C4-2B (cell line): ENCODE measurements around the gene DPP7.

ENCODE experiments used
- CTCF ChIP-seq: fragments of 450-650 bp; conservative IDR thresholded peaks from 2 replicates; pipeline ENCODE4 v1.5.1; 2017; ENCODE audit warnings: mild to moderate bottlenecking
- ZFX ChIP-seq: fragments of 450-650 bp; IDR thresholded peaks from 2 replicates; pipeline ENCODE4 v1.6.1; 2017

GRCh38 chr9:137157618-137158415, 43.3 kb upstream of the DPP7 start:
- no peak for TF ChIP-seq CTCF
- no peak for TF ChIP-seq ZFX
